GM04503 (cell line): ENCODE measurements around the gene KIF3C.
"Not testable (repeated sequence)": the region's sequence is repeated elsewhere in the genome, so short reads cannot be mapped to it uniquely, and the experiment has no call there.

Source experiments
- DNase-seq: peaks from one replicate; pipeline ENCODE4 v3.0.0-alpha.2; 2012; ENCODE audit warnings: low read depth

KIF3C gene

GRCh38 chr2:25915944-25916772, 66.1 kb downstream of the KIF3C start:
- not testable (repeated sequence) for DNase-seq

- DNase-seq: not testable (repeated sequence)
These were observed 66.9 kb downstream of the KIF3C start for GRCh38 chr2:25915411-25915810.

GRCh38 chr2:25913696-25913973, 68.7 kb downstream of the KIF3C start:
- not testable (repeated sequence) for DNase-seq

GRCh38 chr2:25912851-25913695, 69.2 kb downstream of the KIF3C start:
- DNase-seq: no peak

- DNase-seq: not testable (repeated sequence)
These were observed 72.7 kb downstream of the KIF3C start for GRCh38 chr2:25909574-25909973.

GRCh38 chr2:25905126-25905525, 77.2 kb downstream of the KIF3C start:
- no peak for DNase-seq

GRCh38 chr2:25903216-25903776, 79.0 kb downstream of the KIF3C start:
- no peak for DNase-seq

- DNase-seq: no peak
These were observed 82.8 kb downstream of the KIF3C start for GRCh38 chr2:25899404-25899970.

GRCh38 chr2:25897506-25897905, 84.8 kb downstream of the KIF3C start:
- DNase-seq: no peak

GRCh38 chr2:25896308-25896707, 86.0 kb downstream of the KIF3C start:
- not testable (repeated sequence) for DNase-seq

- DNase-seq: no peak
These were observed 86.7 kb downstream of the KIF3C start for GRCh38 chr2:25895610-25896009.

- DNase-seq: no peak
These were observed 87.3 kb downstream of the KIF3C start for GRCh38 chr2:25895018-25895417.

- DNase-seq: peak; percentile 12
These were observed 88.0 kb downstream of the KIF3C start for GRCh38 chr2:25894135-25894830.

- no peak for DNase-seq
These were observed 90.6 kb downstream of the KIF3C start for GRCh38 chr2:25891672-25892071.

- no peak for DNase-seq
These were observed 94.6 kb downstream of the KIF3C start for GRCh38 chr2:25887624-25888242.

GRCh38 chr2:25885933-25886332, 96.4 kb downstream of the KIF3C start:
- DNase-seq: peak; percentile 36

- no peak for DNase-seq
These were observed 100.5 kb downstream of the KIF3C start for GRCh38 chr2:25881764-25882163.

- peak; percentile 23 for DNase-seq
These were observed 103.1 kb downstream of the KIF3C start for GRCh38 chr2:25879133-25879730.

GRCh38 chr2:25878361-25879132, 103.8 kb downstream of the KIF3C start, which contains the start of gene ASXL2:
ASXL2 (minus strand) TSS chr2:25878487; CDS start chr2:25878222, 265 bp downstream.
- DNase-seq: peak; percentile 72
